T-helper 2 cell treated with Interferon-gamma antibody and Interleukin-4, amounts not matched to agents 5 μg/mL and 100 μg/mL, for 36 hours (primary cell): Measurements from ENCODE around the gene POLR2C.
A peak's percentile ranks its signal among the peaks of the same experiment; 100 is the strongest.

Source experiments
- DNase-seq: peaks from one replicate; pipeline ENCODE4 v3.0.0; 2021; ENCODE audit warnings: low spot score
- H3K27ac Mint-ChIP-seq: one replicate; pipeline ENCODE4 v1.8.0; 2021; ENCODE audit warnings: mild to moderate bottlenecking, mixed read lengths
- H3K27me3 Mint-ChIP-seq: one replicate; pipeline ENCODE4 v1.8.0; 2021; ENCODE audit warnings: low read depth, mixed read lengths
- H3K36me3 Mint-ChIP-seq: one replicate; pipeline ENCODE4 v1.8.0; 2021; ENCODE audit warnings: low read depth, mixed read lengths
- H3K4me1 Mint-ChIP-seq: one replicate; pipeline ENCODE4 v1.8.0; 2021; ENCODE audit warnings: low read depth, mixed read lengths
- H3K4me3 Mint-ChIP-seq: one replicate; pipeline ENCODE4 v1.8.0; 2022; ENCODE audit warnings: mild to moderate bottlenecking, moderate library complexity, mixed read lengths
- H3K9me3 Mint-ChIP-seq: one replicate; pipeline ENCODE4 v1.8.0; 2021; ENCODE audit warnings: mixed read lengths

POLR2C gene

DNA sequence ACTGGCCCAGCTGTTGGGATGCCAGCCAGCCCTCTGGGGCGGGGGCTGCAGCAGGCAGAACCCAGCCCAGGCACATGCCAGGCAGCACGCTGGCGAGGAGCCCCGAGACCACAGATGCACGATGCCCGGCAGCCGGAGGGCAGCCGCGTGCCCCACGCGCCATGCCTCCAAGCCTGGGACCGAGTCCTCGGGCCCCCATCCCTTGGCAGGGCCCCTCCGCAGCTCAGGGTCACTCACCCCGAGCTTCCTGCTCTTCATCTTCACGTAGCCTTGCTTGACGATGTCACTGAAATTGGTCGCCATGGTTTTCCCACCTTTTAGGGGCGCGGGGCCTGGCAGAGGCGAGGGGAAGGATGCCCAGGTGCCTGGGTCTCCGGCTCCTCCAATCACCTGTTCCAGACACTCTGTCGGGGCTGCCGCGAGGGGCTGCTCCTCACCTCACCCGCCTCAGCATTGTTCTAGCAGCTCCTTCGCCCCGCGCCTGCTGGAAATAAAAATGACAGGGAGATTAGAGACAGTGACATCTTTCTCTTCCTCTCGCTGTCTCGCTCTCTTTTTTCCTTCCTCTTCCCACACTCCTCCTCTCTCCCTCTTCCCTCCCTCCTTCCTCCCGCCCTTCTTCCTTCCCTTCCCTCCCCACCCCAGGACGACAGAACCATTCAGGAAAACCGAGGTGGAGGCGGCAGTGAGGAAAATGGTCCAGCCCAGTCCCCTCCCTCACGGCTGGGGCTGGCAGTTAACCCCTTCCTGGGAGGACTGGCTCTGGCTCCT is 16.9 kb downstream of the POLR2C start:
- Mint-ChIP-seq H3K27me3 (peaks cover 3% of the 10 kb centered on the region), H3K9me3 (no peaks in the 10 kb centered on the region), H3K4me3 (no peak overlapping the region), H3K4me1 (peaks cover 10% of the 10 kb centered on the region), H3K36me3 (no peaks in the 10 kb centered on the region), H3K27ac (peak overlapping the region; percentile 31)
- DNase-seq: no peak

DNA sequence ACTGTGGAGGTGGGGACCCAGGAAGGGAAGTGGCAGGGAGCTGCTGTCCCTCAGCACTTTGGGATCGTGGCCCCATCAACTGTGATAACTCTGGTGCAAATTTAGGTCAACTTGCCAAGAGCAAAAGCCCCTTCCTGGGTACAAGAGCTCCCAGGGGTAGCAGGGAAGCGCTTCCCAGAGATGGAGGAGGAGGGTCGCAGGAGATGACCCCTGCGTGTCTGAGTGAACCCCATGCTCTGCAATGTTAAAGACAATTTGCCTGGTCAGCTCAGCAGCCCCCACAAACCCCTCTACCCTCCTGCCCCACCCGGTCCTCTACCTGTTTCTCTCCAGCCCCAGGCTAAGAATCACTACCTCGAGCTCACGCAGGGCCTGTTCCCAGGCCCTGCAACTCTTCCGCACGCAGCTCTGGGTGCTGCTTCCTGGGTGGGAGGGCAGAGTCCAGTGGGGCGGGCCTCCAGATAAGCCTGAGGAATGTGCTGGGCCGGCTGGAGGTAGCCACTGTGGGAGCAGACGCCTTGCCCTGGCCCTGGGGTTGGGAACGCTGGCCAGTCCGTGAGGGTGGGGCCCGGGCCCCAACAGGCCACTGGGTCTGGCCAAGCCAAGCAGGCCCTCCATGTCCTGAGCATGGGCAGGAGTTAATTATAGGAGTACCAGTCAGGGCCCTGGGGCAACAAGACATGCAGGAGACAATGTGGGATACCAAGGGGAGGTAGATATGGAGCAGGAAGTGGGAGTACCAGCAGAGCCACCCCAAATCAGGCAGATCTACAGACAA is 17.7 kb downstream of the POLR2C start:
- Mint-ChIP-seq H3K27ac (no peak overlapping the region), H3K27me3 (peaks cover 8% of the 10 kb centered on the region), H3K36me3 (no peaks in the 10 kb centered on the region), H3K4me1 (peaks cover 10% of the 10 kb centered on the region), H3K4me3 (no peak overlapping the region), H3K9me3 (no peaks in the 10 kb centered on the region)
- no peak for DNase-seq

GRCh38 chr16:57480754-57481230 is 18.3 kb downstream of the POLR2C start:
- H3K4me1 Mint-ChIP-seq: peaks cover 11% of the 10 kb centered on the region
- DNase-seq: no peak
- peaks cover 11% of the 10 kb centered on the region for H3K27me3 Mint-ChIP-seq
- H3K4me3 Mint-ChIP-seq: no peak overlapping the region
- H3K27ac Mint-ChIP-seq: no peak overlapping the region
- H3K9me3 Mint-ChIP-seq: no peaks in the 10 kb centered on the region
- H3K36me3 Mint-ChIP-seq: no peaks in the 10 kb centered on the region

DNA sequence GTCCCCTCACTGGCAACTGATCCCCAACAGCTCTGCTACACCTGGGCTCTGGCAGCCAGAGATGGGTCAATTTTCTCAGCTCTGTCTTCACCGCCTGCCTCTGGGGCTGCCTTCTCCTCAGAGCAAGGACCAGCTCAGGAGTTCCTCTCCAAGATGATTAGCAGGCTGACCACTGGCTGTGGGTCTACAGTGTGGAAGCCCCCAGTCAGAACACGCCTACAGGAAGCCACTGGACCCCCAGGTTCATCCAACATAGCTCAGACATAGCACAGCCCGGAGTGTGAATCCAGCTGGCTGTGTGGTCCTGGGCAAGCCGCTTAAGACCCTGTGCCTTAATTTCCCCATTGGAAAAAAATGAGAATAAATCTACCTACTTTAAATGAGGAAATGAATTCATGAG is 18.9 kb downstream of the POLR2C start:
- Mint-ChIP-seq H3K27me3 (peaks cover 11% of the 10 kb centered on the region), H3K36me3 (no peaks in the 10 kb centered on the region), H3K27ac (no peak overlapping the region), H3K9me3 (no peaks in the 10 kb centered on the region), H3K4me3 (no peak overlapping the region), H3K4me1 (peaks cover 8% of the 10 kb centered on the region)
- DNase-seq: no peak

GRCh38 chr16:57482845-57483545 is 20.5 kb downstream of the POLR2C start:
- Mint-ChIP-seq H3K9me3 (no peaks in the 10 kb centered on the region), H3K27me3 (peaks cover 11% of the 10 kb centered on the region), H3K4me1 (peaks cover 10% of the 10 kb centered on the region), H3K27ac (no peak overlapping the region), H3K36me3 (no peaks in the 10 kb centered on the region), H3K4me3 (no peak overlapping the region)
- no peak for DNase-seq

DNA sequence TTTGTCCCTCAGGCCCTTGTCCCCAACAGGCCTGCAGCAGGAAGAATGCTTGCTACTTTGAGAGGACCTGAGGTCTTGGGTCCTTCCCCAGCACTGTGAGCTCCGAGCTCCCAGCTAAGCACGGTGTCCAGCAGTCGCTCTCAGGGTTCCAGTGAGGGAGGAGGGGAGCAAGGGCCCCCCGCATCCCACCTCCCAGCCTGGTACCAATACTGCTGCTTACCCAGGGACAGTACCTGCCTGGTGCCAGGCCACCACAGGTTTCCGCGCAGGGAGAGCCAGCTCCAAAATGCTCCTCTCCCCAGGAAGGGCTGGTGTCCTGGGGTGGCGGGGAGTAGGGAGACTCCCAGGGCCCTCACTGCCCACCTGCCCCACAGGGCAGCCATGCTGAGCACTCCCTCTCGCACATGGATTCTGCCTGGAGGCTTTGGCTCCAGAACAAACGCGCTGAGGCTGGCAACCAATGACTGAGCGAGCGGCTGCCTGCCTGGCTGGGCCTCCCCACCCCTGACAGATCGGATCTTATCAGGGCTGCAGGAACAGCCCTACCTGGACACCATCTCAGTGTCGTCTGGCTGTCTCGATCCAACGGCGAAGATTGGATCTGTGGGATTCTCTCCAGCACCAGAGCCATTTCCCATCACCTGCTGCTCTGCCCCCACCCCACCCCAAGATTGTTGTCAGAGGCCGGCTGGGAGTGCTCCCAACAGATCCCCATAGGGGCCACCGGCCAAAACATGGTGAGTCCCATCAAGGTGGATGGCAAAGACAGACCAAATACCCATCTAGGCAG is 21.4 kb downstream of the POLR2C start:
- H3K27ac Mint-ChIP-seq: no peak overlapping the region
- H3K4me3 Mint-ChIP-seq: no peak overlapping the region
- peaks cover 9% of the 10 kb centered on the region for H3K4me1 Mint-ChIP-seq
- no peaks in the 10 kb centered on the region for H3K36me3 Mint-ChIP-seq
- H3K27me3 Mint-ChIP-seq: peaks cover 12% of the 10 kb centered on the region
- DNase-seq: no peak
- no peaks in the 10 kb centered on the region for H3K9me3 Mint-ChIP-seq

DNA sequence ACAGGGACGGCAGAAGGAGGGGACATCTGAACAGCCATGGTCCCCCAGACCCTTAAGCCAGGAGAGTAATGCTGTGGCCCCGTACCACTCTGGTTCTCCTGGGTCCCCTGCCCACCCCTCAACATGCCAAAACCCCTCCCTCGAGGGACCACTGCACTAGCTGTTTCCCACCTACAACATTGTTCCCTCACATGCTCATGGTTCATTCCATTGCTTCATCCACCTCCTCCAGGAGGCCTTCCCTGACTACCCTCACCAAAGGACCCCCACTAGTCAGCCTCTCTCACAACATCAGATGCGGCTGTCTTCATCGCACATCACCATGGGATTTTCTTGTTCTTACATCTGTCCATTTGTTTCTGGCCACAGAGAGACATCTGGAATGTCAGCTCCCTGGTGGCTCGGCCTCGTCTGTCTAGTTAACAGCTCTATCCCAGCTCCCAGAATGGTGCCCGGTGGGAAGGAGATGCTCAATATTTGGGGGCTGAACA is 22.1 kb downstream of the POLR2C start:
- Mint-ChIP-seq H3K27me3 (peaks cover 12% of the 10 kb centered on the region), H3K4me1 (peaks cover 9% of the 10 kb centered on the region), H3K9me3 (no peaks in the 10 kb centered on the region), H3K36me3 (no peaks in the 10 kb centered on the region), H3K4me3 (no peak overlapping the region), H3K27ac (no peak overlapping the region)
- DNase-seq: no peak

DNA sequence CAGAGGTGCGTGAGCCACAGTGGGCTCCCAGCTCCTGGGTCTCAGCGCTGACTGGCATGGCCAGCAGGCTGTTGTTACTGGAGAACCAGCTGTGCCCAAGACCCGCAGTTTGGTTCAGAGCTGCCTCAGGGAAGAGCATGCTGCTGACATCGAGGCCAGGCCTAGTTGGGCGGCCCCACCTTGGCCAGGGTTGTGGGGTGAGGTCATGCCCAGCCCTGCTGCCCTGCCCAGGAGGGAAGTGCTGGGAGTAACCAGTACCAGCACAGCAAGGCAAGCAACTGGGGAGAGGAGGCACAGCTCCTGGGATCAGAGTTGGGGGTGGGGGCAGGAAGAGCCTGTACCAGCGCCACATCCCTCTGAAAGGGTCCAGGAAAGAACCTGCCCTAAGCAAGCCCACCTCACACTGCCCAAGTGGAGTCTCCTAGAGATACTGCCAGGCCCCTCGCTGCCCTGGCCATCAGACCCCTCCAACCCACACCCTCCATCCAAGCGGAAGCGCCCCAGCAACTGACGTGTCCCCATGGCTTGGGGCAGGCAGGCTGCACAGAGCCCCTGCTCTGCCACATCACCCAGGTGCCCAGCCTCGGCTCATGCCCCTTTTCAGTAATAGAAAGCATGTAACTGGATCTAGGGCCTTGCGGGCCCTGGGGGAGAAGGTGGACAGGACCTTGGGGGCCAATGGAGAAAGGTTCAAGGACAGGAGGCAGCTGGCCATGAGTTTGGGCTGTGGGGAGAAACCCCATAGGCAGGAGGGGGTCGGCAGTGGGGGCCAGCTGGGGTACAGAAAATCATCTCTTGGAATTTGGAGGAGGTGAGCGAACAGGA is 22.8 kb downstream of the POLR2C start:
- H3K27ac Mint-ChIP-seq: no peak overlapping the region
- peaks cover 13% of the 10 kb centered on the region for H3K27me3 Mint-ChIP-seq

GRCh38 chr16:57485916-57486857 is 23.7 kb downstream of the POLR2C start, which contains the start of gene DOK4:
DOK4 (minus strand) TSS chr16:57486493; CDS start chr16:57479507, 6,986 bp downstream.
- Mint-ChIP-seq H3K27ac (peak within 1 kb of the TSS; percentile 65), H3K9me3 (no peaks in the 10 kb centered on the region), H3K4me3 (peak within 1 kb of the TSS; percentile 85), H3K27me3 (peaks cover 17% of the 10 kb centered on the region), H3K36me3 (no peaks in the 10 kb centered on the region), H3K4me1 (peaks cover 9% of the 10 kb centered on the region)
- DNase-seq: peak; percentile 73

More for the DNA sequence above, 22.8 kb downstream of the POLR2C start:
- DNase-seq: no peak
- Mint-ChIP-seq H3K4me1 (peaks cover 9% of the 10 kb centered on the region), H3K36me3 (no peaks in the 10 kb centered on the region), H3K9me3 (no peaks in the 10 kb centered on the region), H3K4me3 (peak overlapping the region; percentile 85)

DNA sequence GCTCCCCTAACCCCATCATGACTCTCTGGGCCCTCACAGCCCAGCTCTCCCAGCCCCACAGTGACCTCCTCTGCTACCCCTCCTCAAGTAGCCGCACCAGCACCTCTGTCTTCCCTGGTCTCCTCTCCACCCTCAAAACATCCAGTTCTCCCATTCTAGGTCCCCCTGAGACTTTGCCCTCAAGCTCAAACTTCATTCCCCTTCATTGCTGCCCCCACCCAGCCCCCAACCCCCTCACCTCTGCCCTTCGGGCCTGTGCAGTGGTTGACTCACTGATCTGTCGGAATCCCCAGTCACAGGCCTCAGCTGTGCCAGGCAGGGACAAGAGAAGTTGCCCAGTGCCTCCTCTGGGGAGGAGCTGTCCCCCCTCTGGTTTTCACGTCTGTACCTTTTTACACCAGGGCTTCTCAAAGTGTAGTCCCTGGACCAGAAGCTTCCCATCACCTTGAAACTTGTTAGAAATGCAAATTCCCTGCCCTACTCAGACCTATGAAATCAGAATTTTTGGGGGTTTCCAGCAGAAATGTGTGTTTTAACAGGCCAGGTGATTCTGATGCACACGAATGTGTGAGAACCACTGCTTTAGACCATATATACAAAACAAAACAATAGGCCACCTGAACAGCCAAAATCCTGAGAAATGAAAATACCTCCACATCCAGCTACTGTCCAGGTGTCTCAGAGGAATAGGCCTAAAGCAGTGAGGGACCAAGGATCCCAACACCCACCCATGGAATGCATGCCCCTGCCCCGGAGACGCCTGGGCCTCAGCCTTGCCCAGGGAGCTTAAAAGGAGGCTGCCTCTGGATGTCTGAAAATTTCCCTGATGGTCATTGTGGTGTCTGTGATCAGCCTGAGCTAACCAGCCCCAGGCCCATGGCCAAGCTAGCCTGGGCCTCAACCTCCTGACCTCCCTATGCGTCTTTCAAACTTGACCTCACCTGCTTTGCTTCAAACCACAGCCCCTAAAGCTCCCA is 24.7 kb downstream of the POLR2C start:
- Mint-ChIP-seq H3K36me3 (no peaks in the 10 kb centered on the region), H3K27ac (peak overlapping the region; percentile 65), H3K4me1 (peaks cover 9% of the 10 kb centered on the region)

GRCh38 chr16:57489229-57489628 is 26.8 kb downstream of the POLR2C start:
- H3K4me1 Mint-ChIP-seq: peaks cover 9% of the 10 kb centered on the region
- no peaks in the 10 kb centered on the region for H3K36me3 Mint-ChIP-seq
- H3K9me3 Mint-ChIP-seq: no peaks in the 10 kb centered on the region
- no peak for DNase-seq
- no peak overlapping the region for H3K4me3 Mint-ChIP-seq
- no peak overlapping the region for H3K27ac Mint-ChIP-seq
- H3K27me3 Mint-ChIP-seq: peaks cover 28% of the 10 kb centered on the region

More for the DNA sequence above, 24.7 kb downstream of the POLR2C start:
- H3K9me3 Mint-ChIP-seq: no peaks in the 10 kb centered on the region
- DNase-seq: no peak
- peak overlapping the region; percentile 76 for H3K4me3 Mint-ChIP-seq
- peaks cover 23% of the 10 kb centered on the region for H3K27me3 Mint-ChIP-seq
